ENCODE data around the gene DCAF5.
"Not testable (repeated sequence)": the region's sequence is repeated elsewhere in the genome, so short reads cannot be mapped to it uniquely, and the experiment has no call there.

Gene DCAF5

DNA sequence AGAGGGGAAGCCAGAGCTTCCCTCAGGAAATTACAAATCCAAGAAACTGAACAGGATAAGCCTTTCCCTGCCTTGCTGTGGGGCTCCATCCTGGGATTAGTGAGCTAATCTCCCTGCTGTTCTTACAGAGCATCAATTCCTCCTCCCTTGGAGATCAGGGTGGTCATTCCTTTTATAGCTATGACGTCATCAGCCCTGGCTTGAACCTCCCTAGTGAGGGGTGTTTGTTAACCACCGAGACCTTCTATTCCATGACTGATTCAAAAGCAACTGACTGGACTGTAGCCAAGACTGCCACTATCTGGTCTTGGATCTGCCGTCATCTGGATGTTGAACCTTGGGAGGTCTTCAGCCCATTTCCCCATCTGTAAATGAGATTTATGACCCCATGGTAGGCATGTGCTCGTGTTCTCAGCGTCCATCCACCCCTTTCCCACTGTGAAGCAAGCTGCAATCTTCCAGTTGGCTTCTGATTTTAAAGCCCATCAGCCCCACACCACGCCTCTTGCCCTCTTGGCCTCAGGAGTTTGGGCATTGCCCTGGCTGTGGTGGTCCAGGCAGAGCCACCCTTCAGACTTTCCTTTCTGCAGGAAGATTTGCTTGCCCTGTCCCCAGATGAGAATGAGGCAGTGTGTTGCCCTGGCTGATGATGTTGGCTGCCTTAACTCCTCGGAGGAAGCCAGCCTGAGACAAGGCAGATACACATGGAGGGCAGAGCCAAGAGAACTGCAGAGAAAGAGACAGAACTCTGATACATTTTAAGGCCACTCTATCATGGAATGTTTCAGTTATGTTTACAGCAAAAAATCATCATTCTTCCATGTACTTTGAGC is 114.2 kb downstream of the DCAF5 start:
- DNase-seq, result no peak

DNA sequence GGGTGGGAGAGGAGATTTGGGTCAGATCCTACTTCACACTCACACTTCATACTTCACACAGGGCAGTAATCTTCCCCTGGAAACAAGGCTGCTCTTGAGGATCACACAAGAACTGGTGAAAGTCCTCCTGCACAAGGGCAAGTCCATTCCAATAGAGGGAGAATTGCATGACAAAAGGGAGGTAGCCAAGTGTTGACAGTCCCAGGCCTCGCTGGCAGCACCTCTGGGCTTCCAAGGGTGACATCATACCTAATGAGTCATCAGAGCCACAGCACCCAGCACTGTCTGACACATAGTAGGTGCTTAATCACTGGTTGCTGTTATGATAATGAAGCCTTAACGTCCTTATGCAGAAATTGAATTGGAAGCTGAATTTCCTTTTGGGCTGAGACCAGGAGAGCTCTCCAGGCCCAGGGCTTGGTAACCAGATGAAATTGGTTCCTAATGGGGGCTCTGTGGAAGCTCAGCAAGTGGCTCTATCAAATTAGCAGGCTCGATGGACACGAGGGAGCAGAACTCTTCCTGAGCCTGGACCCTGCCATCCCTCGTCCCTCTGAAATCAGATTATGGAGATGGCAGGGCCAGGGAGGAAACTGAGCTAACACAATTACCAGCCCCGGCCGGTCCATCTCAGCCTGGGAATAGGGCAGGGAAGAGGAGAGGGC is 115.0 kb downstream of the DCAF5 start:
- DNase-seq, result no peak

DNA sequence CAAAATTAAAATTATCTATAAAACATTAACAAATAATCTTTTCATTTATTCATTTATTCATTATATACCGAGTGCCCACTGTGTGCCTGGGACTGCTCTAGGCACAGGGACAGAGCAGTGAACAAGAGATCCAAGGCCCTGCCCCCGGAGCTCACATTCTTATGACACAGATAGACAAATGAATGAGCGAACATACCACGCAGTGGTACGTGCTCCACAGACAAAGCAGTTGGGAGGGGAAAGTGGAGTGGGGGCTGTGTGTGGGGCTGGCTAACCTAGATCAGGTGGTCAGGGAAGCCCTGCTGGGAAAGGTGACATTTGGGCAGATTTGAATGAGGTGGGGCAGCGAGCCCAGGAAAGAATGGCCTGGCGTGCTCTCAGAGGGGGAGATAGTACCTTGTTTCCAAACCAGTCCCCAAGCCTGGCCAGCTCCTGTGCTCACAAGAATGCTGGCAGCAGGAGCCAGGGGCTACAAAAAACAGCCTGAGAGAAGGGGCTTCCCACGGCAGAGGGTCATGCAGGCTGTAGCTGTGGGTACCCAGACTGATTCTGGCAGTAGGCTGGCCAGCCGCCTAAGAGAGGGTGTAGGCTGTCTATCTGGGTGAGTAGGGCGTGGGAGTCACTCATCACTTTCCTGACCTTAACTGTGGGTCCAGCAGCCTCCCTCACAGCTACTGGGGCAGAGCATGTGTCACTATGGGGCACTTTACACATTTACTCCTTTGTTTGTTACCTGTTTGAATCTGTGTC is 116.0 kb downstream of the DCAF5 start:
- DNase-seq, result no peak

DNA sequence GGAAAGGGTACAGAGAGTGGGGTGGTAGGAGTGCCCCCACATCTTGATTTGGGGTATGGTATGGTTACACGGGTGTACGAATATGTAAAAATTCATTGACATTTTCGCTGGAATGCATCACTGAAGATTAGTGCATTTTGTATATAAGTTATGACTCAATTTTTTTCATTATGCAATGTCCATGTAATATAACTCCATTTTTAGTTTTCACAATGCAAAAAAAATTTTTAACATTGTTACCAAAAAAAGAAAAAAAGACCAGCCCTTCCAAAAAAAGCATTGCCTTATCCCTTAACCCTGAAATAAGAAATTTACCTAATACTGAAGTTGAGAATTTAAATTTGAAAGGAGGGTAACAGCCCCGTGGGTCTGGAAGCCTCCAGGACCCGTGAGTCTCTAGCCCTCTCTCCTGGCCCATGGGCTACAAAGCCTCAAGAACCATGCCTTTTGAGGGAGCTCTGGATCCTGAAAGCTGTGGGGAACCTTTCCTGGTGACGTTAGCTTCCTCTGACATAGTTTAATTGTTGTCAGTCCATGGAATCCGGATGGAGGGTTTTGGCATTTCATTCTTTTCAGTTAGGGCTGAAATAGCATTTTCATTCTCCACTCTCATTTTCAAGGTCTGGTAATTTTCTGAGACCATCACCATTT is 118.2 kb downstream of the DCAF5 start:
- no peak for DNase-seq

DNA sequence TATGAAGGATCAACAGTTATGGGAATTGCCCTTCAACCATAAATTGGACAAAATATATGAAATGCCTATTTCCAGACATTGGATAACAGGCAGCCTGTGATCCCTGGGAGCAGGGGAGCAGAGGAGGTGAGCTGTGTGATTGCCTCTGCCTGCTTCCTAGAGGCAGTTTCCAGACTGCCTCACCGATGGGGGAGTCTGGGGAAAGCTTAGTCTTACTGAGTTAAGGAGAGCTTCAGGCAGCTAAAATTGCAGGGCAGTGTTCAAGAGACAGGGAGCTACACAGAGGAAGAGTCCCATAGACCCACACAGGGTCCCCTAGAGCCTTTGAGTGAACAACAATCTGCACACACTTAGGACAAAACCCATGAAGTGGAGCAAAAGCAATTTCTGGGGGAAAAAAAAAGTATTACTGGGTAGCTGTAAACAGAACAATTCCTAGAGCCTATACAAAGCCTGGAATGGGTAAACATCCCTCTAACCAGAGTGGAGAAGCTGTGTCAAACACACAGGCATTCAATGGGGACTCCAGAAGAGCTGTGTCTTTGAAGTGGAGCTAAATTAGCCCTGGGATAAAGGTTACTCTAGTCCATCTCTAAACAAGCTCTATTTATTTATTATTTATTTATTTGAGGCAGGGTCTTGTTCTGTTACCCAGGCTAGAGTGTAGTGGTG is 125.5 kb downstream of the DCAF5 start:
- no peak for DNase-seq

DNA sequence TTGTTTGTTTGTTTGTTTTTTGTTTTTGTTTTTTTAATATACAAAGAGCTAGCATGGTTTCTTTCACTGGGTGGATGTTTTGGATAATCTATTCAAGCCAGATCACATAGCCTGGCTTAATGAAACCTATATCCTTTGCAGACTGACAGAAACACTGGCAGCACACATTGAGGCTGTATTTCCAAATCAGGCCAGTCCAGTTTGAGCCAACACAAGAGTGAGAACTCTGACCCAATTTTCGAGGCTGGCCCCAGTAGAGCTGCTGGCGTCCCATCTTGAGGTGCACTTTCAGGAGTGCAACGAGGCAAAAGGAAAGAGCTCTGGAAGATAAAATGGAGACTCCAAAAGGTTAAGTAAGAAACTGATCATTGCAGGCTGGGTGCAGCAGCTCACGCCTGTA is 129.9 kb downstream of the DCAF5 start:
- no peak for DNase-seq

DNA sequence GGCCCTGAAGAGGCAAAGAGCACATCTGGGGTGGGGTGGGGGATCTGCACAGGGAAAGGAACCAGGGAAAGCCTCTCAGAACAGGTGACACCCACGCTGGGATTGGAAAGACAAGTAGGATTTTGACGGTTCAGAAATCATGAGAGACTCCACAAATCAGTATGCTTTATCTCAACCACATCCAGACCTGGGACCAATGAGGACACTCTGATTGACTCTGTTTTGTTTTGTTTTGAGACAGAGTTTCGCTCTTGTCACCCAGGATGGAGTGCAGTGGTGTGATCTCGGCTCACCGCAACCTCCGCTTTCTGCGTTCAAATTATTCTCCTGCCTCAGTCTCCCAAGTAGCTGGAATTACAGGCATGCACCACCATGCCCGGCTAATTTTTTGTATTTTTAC is 130.8 kb downstream of the DCAF5 start:
- not testable (repeated sequence) for DNase-seq

DNA sequence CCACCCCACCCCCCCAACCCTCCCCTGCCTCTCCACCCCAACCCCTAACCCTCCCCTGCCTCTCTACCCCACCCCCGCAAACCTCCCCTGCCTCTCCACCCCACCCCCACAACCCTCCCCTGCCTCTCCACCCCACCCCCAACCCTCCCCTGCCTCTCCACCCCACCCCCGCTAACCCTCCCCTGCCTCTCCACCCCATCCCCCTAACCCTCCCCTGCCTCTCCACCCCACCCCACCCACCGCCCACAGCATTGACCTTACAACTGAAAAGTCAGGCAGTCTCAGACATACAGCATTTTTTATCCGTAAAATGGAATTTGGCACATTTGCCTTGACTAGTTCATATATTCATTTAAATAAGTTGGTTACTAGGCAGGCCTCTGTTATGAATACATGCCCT is 135.2 kb downstream of the DCAF5 start:
- DNase-seq, result no peak

DNA sequence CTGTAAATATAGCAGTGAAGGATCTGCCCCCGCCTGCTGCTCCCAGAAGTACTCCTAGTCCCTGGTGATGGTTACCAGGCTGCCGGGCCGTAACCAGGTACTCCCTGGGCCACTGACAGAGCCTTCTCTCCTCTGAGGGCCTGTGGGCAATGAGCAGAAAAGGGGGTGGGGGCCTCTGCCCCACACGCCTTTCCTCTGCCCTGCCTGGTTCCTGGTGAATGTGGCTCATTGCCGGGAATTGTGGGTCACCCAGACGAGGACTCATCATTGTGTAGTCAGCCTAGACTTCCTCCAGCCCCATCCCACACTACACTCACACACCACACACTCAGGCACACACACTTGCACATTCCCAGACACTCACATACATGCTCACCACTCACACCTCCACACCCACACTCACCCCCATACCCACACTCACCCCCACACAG is 138.1 kb downstream of the DCAF5 start:
- no peak for DNase-seq

DNA sequence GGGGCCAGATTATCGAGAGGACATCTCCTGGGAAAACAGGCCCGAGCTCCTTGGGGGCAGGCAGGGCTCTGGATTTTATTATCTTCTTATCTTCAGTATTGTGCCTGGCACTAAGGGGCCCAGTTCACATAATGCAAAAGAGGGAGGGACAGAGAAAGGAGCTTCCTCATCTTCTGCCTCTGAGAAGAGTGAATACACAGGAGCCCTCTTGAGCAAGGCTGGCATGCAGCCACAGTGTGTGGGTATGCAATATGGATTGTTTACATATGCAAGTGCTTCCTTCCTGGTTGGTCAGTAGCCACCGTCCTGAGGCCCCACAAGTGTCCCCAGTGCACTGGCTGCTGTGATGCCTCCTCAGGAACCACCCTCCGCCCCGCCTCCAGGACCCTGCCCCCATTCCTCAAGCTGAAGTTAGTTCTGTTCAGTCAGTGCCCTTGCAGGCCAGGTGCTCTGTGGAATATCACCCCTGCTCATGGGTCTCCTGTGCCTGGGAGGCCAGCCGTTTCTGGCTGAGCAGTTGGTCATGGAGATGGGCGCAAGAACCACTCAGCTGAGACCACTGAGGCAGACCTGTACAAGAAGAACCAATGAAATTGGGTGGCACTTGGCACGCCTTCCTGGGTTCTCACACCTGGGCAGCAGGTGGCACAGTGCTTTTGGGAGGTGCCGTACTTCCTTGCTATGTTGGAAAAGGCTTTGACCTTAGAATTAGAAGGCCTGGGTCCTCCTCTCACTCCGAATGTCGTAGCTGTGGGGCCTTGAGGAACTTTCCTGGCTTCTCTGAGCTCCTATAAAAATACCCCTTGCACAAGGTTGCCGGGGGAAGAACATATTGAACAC is 138.8 kb downstream of the DCAF5 start:
- DNase-seq, result no peak

DNA sequence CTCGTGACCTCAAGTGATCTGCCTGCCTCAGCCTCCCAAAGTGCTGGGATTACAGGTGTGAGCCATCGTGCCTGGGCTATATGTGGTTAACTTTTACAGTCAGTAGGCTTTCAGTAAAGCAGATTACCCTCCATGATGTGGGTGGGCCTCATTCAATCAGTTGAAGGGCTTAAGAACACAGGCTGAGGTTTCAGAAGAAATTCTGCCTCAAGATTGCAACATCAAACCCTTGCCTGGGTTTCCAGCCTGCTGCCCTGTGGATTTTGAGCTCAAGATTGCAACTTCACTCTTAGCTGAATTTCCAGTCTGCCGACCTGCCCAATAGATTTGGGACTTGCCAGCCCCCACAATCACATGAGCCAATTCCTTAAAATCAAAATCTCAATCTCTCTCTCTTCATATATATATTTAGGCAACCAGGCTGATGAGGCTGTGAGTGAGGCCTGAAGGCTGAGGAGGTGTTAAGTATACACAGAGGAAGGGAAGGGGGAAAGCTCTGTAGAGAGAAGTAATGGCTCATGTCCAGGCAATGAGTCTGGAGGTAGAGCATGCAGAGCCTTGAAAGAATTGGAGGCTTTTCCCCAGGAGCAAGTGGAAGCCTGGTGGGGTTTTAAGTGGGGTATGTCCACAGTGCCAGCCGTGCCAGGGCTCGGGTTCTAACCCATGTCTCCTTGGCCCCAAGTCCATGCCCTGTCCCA is 140.5 kb downstream of the DCAF5 start:
- no peak for DNase-seq

DNA sequence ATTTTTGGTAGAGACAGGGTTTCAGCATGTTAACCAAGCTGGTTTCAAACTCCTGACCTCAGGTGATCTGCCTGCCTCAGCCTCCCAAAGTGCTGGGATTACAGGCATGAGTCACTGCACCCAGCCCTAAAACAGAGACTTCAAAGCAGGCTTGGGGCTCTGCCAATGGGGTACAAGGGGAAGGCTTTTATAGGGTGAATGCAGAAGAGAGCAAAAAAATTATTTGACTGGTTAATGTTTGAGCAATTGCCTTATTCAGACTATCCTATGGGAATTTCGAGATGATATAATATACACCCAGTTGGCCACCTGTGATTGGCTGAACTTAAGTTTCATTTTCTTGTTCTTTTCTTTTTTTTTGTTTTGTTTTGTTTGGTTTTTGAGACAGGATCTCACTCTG is 142.3 kb downstream of the DCAF5 start:
- peak; percentile 9 for DNase-seq

DNA sequence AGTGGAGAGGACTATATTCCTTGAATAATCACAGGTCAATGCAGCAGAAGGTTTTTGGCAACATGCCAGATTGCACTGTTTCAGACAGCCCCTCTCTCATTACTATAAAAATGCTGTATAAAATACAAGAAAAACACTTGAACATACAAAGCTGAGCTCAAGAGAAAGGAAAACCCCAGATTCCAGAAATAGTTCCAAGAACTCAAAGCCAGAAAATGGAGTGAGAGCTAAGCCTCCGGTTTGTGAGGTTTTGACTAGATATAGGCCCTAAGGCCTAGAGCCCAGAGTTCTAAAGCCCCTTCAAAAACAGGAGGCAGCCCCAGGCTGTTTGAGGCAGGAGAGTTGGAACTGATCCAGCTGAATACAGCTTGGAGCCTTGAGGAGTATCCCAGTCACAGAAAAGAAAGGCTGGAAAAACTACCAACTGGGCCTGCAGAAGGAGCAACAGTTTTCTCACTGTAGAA is 144.5 kb downstream of the DCAF5 start:
- DNase-seq, result no peak

DNA sequence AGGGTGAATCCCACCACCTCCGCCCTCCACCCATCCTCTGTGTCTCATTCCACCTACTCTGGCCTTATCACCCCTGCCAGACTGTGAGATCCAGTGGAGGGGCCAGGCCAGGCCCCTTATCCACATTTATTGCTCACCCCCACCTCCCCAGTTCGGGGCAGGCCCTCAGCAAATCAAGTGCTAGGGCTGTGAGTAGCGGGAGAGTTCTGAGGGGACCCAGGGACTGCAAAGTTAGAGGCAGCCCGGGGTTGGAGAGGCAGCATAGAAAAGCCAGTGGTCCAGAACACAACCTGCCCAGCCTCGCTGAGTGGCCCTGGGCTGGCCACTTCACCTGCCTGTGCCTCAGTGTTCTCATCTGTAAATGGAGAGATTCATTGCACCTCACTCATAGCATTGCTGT is 146.6 kb downstream of the DCAF5 start:
- DNase-seq, result no peak

DNA sequence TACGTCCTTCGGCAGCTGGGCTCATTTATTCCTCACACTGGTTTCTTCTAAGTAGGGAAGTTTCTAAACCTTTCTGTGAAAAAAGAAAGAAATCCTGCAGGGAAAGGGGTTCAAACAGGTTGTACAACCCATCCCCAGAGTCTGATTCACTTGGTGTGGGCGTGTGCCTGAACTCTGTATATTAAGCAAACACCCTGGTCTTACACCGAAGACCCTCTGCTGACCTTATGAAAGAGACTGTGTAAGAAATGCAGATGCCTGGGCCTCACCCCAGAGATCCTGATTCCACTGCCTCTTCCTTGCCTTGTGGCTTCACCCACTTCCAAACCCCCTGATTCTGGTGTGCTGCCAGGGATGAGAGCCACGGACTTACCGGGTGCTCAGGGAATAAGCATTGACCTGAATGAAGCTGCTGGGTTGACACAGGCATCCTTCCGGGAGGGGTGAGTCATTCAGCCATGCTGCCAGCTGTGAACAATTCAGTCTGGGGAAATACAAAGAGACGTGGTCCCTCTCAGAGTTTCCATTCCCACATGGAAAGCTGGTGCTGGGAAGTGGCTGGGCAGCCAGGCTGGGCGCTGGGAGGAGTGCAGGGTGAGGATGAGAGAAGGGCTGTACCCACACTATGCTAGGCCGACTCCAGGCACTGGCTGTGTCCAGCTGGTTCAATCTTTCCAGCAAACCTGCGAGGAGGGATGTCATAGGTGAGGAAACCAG is 147.3 kb downstream of the DCAF5 start:
- DNase-seq, result no peak

DNA sequence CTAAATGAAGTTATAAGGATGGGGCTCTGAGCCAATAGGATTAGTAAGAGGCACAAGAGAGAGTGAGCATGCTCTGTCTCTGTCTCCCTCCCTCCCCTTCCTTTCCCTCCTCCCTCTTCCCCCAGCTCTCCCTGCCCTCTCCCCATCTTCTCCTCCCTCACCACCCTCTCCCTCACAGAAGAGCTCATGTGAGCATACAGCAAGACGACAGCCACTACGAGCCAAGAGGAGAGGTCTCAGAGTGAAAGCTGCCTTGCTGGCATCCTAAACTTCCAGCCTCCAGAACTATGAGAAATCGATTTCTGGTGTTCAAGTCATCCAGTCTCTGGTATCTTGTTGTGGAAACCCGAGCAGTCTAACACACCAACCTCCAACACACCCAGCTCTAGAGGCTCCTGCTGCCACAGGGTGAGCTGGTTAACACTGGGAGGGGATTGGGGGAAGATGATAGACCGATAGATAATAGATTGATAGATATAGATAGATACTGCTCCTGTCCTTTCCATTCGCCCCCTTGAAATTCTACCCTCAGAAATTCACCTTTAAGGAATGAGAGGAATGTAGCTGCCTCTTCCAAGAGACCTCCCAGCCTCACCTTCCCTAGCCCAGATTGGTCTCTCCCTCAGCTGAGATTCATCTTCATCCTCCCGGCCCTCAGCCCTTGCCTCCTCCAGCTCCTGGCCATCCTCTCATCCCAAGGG is 148.0 kb downstream of the DCAF5 start:
- DNase-seq, result no peak

DNA sequence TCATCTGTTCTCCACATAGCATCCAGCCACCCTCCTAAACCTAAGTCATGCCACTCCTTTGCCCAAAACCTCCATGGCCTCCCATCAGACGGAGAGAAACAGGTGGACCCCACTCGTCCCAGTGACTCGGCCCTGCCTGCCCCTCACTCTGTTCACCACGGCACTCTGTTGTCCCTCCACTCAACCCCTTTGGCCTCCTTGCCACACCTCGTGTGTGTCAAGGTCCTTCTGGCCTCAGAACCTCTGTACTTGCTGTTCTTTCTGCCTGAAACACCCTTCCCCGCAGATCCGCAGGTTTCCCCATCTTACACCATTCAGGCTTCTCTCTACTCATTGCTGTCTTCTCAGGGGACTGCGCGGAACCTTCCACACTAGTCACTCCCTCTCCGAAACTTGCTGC is 149.3 kb downstream of the DCAF5 start:
- DNase-seq, result no peak

DNA sequence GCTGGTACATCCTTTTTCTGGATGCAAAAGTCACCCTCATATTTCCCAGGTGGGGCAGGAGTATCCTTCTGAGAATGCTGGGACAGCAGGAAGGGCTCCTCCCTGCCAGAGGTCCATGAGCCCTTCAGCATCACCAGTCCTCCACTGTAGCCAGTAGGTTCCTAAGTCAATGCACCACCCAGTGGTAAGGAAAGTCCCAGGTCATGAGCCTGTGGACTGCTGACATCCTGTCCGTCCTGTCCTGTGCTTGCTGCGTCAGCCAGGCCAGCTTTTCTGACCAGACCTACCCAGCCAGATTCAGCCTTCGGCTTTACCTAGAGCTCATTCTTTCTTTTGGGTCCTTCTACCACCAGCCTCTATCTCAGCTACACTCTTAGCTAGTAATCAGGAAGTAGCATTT is 150.8 kb downstream of the DCAF5 start:
- no peak for DNase-seq

DNA sequence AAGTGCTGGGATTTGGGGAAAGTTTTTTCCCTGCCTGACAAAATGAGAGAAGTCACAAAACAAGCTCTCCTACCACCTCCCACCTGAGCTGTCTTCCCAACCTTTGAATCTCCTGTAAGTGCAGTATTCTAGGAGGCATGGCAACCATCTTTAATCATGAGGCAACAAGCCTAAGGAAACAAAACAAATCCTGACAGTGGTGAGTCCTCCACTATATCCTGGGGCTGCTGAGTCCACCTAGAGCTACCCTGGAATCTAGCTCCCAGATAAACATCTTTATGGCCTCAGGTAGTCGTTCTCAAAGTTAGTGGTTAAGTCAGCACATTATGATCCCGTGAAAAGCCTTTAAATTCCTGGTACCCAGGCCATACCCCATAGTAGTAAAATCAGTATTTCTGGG is 151.5 kb downstream of the DCAF5 start:
- DNase-seq, result no peak
